HG02885 (cell line): ENCODE results near the gene SULT1A2.
"Not testable (repeated sequence)": the region's sequence is repeated elsewhere in the genome, so short reads cannot be mapped to it uniquely, and the experiment has no call there.

Source experiments
- ATAC-seq: cut with Tn5 transposase; IDR thresholded peaks from one replicate; pipeline ENCODE4 v1.9.1; 2021; ENCODE audit warnings: mild to moderate bottlenecking; ENCODE audit not compliant: unreplicated experiment, poor library complexity

Gene SULT1A2

GRCh38 chr16:28609631-28610594, 13.1 kb upstream of the SULT1A2 start, which contains the start of gene SULT1A1:
Gene SULT1A1, minus strand, starts transcription at chr16:28610044. Its CDS starts 1,189 bp downstream, at chr16:28608855.
- no peak for ATAC-seq

DNA sequence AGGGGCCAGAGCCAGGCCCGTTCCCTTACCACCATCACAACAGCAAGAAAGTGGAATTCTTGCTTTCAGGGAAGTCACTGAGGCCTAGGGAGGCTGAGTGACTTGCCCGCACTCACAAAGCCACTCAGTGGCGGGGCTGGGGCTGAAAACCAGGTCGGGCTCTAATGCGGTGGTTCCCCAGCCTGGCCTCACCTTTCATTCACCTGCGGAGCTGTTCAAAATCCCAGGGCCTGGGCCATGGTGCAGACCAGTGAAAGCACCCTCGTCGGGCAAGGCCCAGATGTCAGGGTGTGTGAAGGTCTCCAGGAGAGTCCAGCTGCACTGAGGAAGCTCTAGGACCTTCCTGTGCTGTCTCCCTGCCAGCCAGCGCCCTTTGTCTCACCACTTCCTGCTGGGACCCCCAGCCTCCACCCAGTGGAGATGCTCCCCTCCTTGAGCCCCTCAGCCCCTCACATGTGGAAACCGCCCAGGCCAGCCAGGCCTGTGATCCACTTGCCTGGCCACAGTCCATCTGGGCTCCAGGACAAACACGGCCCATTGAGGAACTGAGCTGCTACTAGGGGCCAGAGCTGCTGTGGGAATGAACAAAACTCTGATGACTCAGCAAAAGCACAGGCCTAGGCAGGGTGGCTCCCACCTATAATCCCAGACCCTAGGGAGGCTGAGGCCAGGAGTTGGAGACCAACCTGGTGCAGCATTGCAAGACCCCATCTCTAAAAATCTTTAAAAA, 12.2 kb upstream of the SULT1A2 start:
- ATAC-seq, result not testable (repeated sequence)

- not testable (repeated sequence) for ATAC-seq
Measured at GRCh38 chr16:28608496-28608808, 11.6 kb upstream of the SULT1A2 start.

GRCh38 chr16:28607681-28608495, 11.0 kb upstream of the SULT1A2 start:
- ATAC-seq, result not testable (repeated sequence)

- ATAC-seq, result no peak
Measured at GRCh38 chr16:28607116-28607623, 10.3 kb upstream of the SULT1A2 start.

DNA sequence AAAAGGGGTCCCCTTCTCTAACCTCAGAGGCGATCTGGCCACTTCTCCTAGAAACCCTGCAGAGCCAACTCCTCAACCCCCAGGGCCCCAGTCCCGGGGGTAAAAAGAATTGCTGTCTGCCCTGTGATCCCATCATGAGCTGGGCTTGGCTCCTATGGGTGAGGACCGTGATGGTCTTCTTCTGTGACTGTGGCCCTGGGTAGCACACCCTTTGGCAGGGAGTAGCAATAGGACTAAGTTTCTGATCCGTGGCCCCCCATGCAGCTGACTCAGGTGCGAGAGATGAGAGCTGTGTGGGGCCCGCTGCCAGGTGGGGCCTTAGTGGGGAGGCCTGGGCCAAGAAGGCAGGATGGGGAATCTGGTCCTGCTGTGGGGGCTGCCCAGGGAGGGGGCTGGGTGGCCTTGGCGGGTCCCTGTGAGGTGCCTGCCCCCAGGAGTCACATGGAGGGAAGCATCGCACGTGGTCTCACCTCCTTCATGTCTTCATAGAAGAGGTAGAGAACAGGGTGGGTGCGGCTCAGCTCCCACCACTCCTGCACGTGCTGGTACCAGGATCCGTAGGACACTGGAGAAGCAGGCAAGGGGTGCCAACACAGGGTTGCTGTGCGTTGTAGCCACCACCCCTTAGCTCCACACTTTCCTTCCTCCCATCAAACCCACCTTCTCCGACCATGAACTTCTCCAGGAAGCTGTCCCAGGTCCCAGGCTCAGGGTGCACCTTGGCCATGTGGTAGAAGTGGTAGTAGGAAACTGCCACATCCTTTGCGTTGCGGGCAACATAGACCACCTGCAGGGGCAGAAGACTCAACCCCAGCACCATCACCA, 9.7 kb upstream of the SULT1A2 start:
- ATAC-seq, result no peak

- ATAC-seq, result no peak
Measured at GRCh38 chr16:28604186-28604565, 7.3 kb upstream of the SULT1A2 start.

GRCh38 chr16:28603381-28604185, 6.7 kb upstream of the SULT1A2 start:
- ATAC-seq, result no peak

DNA sequence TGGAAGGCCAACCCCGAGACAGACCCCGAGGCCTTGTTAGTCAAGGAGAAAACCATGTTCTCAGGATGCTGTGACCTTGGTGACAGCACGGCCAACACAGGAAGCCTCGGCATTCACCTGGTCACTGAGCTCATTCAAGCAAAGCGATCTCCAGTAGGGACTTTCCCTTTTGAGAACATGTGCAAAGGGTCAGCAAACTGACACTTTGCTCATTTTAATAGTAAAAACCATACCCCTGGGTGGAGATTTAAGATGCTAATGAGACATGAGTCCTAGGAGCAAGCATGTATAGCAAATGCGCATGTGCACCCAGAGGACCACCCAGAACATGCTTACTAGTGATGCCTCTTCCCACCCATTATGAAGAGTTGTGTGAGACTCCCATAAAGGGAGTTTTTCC, 5.7 kb upstream of the SULT1A2 start:
- no peak for ATAC-seq

GRCh38 chr16:28602062-28602461, 5.2 kb upstream of the SULT1A2 start:
- ATAC-seq, result not testable (repeated sequence)

DNA sequence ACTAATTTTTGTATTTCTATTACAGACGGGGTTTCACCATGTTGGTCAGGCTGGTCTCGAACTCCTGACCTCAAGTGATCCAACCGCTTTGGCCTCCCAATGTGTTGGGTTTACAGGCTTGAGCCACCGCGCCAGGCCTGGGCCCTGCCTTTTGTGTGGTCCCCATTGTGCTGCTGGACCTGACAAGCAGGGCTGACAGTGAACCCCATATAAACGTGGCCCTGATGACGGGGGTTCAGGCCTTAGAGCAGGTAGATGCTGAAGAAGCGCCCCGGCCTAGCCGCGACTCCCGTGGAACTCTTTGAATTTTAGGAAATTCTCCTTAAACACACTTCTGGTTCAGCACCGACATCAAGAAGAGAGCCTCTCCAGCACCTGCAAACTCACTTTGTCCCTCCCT, 4.7 kb upstream of the SULT1A2 start:
- not testable (repeated sequence) for ATAC-seq

GRCh38 chr16:28600965-28601364, 4.1 kb upstream of the SULT1A2 start:
- not testable (repeated sequence) for ATAC-seq

DNA sequence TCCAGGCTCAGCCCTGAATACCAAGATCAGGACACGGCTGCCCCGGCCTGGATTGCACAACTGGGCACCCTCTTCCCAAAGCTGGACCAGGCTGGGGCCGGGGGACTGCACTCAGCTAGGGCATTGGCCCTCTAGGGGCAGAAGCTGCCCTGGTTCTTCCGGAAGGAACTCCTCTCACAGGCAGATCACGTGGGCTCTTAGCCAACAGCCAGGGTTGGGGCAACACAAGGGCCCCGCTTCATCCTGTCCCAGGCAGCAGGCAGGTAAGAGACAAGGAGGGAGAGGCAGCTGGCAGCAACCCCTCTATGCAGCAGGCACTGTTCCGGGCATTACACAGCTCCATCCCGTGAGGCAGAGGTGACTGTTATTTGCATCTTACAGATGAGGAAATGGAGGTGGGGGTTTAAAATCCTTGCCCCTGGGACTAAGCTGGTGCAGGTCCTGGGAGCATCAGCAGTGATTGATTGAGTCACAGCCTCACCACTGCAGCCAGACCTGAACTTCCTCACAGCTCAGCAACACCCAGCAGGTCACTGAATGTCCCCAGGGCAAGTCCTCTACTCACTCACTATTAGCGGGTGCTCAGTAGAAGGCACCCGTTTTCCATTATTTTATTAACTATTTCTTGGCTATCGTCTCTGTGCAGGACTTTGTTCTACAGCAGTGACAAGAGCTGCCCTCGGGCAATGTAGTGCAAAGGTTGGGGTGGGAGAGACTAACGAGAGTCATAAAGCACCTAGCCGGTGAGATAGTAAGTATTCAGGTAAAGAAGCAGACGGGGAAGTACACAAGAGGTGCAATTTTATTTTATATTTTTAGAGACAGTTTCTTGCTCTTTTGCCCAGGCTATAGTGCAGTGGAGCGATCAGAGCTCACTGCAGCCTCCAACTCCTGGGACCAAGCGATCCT, 2.8 kb upstream of the SULT1A2 start:
- ATAC-seq, result not testable (repeated sequence)

DNA sequence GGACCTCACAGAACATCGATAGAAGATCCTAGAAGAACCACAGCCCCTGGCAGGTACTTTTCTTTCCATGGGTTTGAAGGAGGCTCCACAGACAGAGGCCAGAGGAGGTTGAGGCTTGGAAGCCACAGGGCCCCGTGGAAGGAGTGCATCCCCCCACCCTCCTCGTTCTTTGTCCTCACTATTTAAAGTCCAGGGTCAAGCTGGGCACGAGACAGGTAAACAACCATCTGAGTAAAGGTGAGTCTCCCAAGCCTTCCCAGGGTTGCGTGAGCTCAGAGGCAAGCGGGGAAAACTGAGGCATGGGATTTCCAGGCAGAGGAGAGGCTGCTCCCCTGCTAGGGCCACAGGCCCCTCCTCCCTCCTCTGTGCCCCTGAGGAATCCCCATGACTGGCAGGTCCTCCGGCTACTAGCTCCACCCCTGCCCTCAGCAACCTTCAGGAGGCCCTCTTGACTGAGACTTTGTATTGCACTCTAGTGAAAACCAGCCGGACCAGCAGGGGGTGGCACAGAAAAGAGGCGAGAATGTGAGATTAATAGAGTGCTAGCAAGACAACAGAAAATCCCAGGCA, 927 bp upstream of the SULT1A2 start:
- no peak for ATAC-seq

GRCh38 chr16:28596115-28596630, 677 bp downstream of the SULT1A2 start:
- ATAC-seq, result no peak

- not testable (repeated sequence) for ATAC-seq
Measured at GRCh38 chr16:28595451-28595850, 1.4 kb downstream of the SULT1A2 start.

DNA sequence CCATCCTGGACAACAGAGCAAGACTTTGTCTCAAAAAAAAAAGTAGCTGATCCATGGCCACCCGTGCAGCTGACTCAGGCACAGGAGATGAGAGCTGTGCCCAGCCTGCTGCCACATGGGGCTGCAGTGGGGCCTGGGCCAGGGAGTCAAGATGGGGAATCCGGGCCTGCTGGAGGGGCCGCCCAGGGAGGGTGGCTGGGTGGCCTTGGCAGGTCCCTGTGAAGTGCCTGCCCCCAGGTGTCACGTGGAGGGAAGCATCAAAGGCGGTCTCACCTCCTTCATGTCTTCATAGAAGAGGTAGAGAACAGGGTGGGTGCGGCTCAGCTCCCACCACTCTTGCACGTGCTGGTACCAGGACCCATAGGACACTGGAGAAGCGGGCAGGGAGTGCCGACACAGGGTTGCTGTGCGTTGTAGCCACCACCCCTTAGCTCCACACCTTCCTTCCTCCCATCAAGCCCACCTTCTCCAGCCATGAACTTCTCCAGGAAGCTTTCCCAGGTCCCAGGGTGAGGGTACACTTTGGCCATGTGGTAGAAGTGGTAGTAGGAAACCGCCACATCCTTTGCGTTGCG, 3.8 kb downstream of the SULT1A2 start:
- ATAC-seq, result no peak
